GM21528 (cell line): ENCODE measurements around the gene PRKCH.
"Not testable (repeated sequence)": the region's sequence is repeated elsewhere in the genome, so short reads cannot be mapped to it uniquely, and the experiment has no call there.

Source experiments
- ATAC-seq: cut with Tn5 transposase; IDR thresholded peaks from one replicate; pipeline ENCODE4 v1.9.1; 2021; ENCODE audit warnings: mild to moderate bottlenecking, moderate library complexity; ENCODE audit not compliant: unreplicated experiment, low FRiP score

The PRKCH gene

GRCh38 chr14:61521773-61522172 lies 200.4 kb downstream of the PRKCH start:
- ATAC-seq: no peak

DNA sequence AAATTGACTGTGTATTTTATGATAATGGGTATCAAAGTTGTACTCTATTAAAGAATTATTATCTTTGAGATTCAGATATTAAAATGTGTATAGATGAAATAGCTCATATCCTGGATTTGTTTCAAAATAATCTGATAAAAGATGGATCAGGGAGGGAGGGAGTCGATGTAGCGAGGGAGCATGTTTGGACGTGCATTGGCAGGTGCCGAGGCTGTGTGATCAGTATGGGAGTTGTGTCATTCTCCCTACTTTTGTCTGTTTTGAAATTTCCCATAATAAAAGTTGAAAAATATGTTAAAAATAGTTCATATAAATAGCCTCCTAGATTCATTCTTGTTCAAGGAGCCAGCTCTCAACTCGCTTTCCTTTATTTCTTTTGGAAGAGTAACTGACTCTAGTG lies 202.4 kb downstream of the PRKCH start:
- ATAC-seq: no peak

GRCh38 chr14:61524211-61524806 lies 202.9 kb downstream of the PRKCH start:
- no peak for ATAC-seq

- no peak for ATAC-seq
Measured at GRCh38 chr14:61524936-61525292, 203.5 kb downstream of the PRKCH start.

DNA sequence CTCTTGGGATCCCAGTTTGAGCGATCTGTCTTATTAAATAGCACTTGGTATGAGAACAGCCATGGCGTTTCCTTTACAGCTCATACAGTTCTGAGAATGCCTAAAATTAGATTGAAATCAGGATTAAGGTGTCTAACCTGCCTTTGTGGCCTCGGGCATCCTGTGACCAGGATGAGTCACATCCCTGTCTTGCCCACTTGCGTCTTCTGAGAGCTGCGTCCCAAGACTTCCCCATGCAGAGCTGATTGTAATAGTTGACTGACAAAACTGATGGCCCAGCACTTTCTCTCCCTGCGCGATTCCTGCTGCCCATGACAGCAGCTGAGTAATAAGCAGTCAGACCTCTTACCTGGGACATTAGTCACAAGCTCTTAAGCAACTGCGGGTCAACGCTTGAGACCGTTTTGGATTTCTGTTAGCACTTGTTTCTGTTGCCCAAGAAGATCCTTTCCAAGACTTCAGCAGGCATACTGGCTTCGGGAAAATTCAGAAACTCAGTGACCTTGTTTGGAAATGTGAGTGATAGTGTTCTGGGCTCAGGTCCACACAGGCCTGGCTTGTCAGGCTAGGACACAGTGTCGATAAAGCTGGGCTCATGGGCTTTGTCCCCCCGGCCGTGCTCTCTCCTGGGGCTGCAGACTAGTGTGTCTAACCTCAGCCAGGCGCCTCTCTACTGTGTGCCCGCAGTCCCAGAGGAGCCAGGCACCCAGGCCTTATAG lies 204.1 kb downstream of the PRKCH start:
- peak; percentile 80 for ATAC-seq

GRCh38 chr14:61526405-61527312 lies 205.3 kb downstream of the PRKCH start:
- ATAC-seq: no peak

DNA sequence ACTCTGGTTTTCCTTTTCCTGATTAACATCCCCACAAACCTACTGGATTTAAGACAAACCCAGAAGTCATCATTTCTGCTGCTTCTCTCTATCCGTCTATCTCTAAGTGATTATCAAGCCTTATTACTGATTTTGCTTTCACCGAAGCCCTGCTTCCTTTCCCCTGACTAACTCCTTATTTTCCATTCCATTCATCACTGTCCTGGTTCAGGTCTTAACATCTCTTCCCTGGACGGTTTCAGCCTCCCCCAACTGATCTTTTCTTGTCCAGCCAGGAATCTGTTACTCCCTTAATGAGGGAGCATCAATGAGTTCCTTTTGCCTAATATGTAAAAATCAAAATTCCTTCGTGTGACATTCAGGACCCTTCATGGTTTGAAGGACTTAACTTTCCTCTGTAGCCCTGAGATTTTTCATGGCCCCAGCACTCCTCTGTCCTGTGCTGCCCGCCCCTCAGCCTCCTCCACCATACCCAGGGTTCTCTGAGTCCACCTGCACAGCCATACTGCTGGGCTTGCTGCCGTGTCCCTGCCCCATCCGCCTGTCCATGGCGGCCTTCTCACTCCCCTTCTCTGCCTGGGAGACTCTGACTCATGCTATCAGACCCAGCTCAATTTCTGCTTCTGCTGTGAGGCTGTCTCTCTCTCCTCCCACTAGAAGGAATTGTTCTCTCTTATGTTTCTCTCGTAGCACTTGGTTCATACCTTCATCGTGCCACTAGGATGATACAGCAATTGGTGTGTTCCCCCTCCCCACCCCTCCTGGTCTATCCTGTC lies 206.1 kb downstream of the PRKCH start:
- ATAC-seq: no peak

- no peak for ATAC-seq
Measured at GRCh38 chr14:61528591-61529021, 207.2 kb downstream of the PRKCH start.

DNA sequence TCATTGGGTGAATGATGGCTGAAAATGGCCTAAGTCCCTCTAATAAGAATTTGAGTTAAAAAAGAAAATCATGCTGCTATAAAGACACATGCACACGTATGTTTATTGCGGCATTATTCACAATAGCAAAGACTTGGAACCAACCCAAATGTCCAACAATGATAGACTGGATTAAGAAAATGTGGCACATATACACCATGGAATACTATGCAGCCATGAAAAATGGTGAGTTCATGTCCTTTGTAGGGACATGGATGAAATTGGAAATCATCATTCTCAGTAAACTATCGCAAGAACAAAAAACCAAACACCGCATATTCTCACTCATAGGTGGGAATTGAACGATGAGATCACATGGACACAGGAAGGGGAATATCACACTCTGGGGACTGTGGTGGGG lies 208.0 kb downstream of the PRKCH start:
- ATAC-seq: not testable (repeated sequence)

DNA sequence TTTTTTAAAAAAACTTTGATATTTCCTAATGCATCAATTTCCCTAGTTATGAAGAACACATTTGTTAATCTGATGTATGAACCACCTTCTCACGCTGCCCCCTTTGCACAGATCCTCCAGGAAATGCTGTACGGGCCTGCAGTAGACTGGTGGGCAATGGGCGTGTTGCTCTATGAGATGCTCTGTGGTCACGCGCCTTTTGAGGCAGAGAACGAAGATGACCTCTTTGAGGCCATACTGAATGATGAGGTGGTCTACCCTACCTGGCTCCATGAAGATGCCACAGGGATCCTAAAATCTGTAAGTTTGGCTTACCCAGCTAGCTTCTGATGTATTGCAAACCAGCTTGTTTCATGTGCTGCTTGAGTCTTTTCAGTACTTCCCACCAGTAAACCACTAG lies 208.9 kb downstream of the PRKCH start:
- no peak for ATAC-seq

DNA sequence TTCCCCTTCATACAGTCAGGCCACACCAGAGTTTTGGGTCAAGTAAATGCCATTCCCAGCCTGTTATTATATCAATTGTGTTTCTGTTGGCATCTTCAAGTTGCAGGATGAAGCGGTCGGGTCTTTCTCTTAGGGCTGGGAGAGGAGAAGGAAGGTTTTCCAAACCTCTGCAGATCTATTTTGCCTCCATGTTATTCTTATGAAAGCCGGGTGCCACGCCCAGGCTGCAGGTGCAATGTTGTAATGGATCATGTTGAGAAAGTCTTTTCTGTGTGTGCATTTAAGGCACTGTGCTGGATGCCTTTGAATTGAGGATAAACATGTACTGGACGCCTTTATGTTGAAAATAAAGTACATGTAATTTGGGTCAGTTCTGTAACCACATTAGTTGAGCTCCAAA lies 209.5 kb downstream of the PRKCH start:
- no peak for ATAC-seq

DNA sequence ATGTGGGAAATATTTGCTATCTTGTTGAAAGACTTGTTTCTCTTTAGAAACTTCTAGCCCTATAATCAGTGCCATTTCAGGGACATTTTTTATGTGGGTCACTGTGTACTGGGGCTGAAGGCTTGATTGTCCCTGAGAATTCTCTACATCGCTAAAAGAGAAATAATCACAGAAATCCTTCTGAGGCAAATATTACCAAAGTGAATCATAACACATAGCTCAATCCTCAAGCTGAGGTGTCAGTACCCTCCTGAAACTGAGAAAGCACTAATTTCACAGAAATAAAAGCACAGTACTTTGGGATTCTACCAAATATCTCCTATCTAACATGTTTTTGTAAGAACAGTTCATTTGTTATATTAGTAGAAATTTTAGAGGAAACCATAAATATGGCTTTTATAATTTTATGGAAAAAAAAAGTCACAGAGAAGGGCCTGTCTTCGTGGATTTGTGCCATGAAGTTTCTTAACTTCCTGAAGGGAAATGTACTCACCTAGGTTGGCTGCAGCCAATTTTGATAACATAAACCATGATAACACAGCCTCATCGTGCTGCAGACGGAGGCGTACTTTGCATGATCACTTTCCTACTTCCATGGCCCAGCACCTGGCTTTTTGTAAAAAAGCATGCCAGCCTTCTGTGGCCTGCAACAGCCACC lies 210.2 kb downstream of the PRKCH start:
- ATAC-seq: no peak

DNA sequence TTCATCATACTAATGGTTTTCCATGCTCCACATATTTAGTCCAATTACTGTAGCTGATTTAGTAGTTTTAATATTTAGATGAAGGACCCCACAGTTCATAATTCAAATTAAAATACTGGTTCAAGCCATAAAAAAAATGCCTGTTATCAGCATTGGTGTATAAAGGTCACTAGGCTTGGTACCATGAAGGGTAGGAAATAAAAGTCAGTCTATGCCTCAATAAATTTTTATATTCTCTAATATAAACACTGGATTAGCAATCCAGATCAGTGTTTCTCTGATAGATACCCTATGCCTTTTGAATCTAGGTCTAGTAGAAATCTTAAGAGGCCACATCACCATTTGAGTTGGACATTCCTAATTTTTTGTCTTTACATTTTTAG lies 210.7 kb downstream of the PRKCH start:
- no peak for ATAC-seq

GRCh38 chr14:61532763-61533162 lies 211.4 kb downstream of the PRKCH start:
- ATAC-seq: no peak

- ATAC-seq: no peak
Measured at GRCh38 chr14:61533513-61534255, 212.3 kb downstream of the PRKCH start.

- no peak for ATAC-seq
Measured at GRCh38 chr14:61535032-61535431, 213.7 kb downstream of the PRKCH start.

GRCh38 chr14:61535458-61535857 lies 214.1 kb downstream of the PRKCH start:
- no peak for ATAC-seq

DNA sequence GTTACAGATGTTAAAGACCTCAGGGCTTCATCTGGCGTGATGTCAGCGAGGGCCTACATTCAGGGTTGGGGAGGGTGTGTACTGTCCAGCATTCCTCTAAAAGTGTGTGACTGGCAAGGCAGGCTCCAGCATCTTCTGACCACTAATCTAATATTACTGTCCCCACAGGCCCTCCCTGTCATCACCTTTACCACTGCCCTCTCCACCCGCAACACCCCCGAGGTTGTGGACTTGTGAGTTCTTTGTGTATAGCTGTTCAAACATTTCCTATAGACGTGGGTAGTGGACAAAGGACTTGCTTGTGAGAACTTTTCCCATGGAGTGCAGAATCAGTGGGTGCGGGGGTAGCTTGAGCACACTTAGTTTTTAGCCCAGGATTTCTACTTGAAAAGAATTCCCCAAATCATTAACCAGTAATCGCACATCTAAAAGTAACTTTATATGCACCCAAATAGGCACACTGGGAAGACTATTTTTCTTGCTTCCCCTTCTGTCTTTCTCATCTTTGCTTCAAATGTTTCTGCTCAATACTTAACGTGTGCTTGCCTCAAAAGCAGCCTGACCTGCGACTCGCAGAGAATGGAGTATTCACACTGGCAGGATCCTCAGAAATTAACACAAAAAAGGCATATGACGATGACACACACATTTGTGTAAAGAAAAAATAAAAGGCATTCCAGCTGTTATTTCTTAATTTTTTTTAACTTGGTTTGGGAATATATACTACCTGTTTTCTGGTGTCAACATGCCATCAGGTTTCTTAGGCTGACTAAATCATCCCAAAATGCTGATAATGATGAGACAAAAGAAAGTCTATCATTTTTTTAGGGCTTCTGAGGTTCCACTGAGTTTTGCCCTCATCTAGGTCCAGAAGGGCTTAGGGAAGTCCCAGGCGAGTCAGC lies 215.5 kb downstream of the PRKCH start:
- no peak for ATAC-seq
